Upper lobe of left lung (tissue), 6 donors: Measurements from ENCODE around the gene KRR1. TPM values are rescaled to one million over a fixed set of nuclear protein-coding genes. Genes with fewer than 3 reads are reported as not detected.
"Not testable (repeated sequence)": the region's sequence is repeated elsewhere in the genome, so short reads cannot be mapped to it uniquely, and the experiment has no call there.

Source experiments
- ATAC-seq, 2 donors: fragments of 200-7000 bp; cut with Tn5 transposase; one replicate each; pipeline ENCODE4 v1.9.1; 2022; ENCODE audit warnings: mild to moderate bottlenecking in 2 of 2, moderate library complexity in 2 of 2; ENCODE audit not compliant: low FRiP score in 2 of 2
- DNase-seq, 2 donors: peaks; one replicate each; pipeline ENCODE4 v3.0.0-alpha.2; 2019 to 2020
- H3K27ac ChIP-seq, 4 donors: fragments of 200-600 bp; sonication (generic); one replicate each; pipeline ENCODE4 v1.5.1; 2016 to 2019
- H3K27me3 ChIP-seq, 4 donors: fragments of 200-600 bp; sonication (generic); one replicate each; pipeline ENCODE4 v1.5.1; 2017 to 2019
- H3K36me3 ChIP-seq, 4 donors: fragments of 200-600 bp; sonication (generic); one replicate each; pipeline ENCODE4 v1.5.1; 2016 to 2019
- H3K4me1 ChIP-seq, 4 donors: fragments of 200-600 bp; sonication (generic); one replicate each; pipeline ENCODE4 v1.5.1; 2018 to 2019
- H3K4me3 ChIP-seq, 4 donors: fragments of 200-600 bp; sonication (generic); one replicate each; pipeline ENCODE4 v1.5.1; 2017 to 2019; ENCODE audit warnings: mild to moderate bottlenecking in 2 of 4, moderate library complexity in 1 of 4
- H3K9me3 ChIP-seq, 4 donors: fragments of 200-600 bp; sonication (generic); one replicate each; pipeline ENCODE4 v1.5.1; 2018 to 2019
- EP300 ChIP-seq, 4 donors: sonication (generic); formaldehyde crosslinking; IDR thresholded peaks; one replicate each; pipeline ENCODE4 v1.5.1; 2017; ENCODE audit warnings: antibody characterized with exemption in 4 of 4, control low read depth in 2 of 4
- POLR2A ChIP-seq, 4 donors: fragments of 450-650 bp; IDR thresholded peaks; one replicate each; pipeline ENCODE4 v1.5.1; 2016 to 2017; ENCODE audit warnings: antibody characterized with exemption in 4 of 4, mild to moderate bottlenecking in 2 of 4
- POLR2AphosphoS5 ChIP-seq, 2 donors: sonication (generic); formaldehyde crosslinking; IDR thresholded peaks; one replicate each; pipeline ENCODE4 v1.5.1; 2017; ENCODE audit warnings: antibody characterized with exemption in 2 of 2
- WGBS, 2 donors: methylation state at CpG; one replicate each; pipeline ENCODE4 v1.1.5; 2017 to 2018; 5-methylcytosine and 5-hydroxymethylcytosine counted together
- total RNA-seq, 6 donors: library from RNA; depleted of rRNA in 4 of 6; stranded (reverse); fragments of >200 nt in 4 of 6; gene quantifications; one replicate each; pipeline versions ENCODE4 v1.1.0 to v1.2.1, GENCODE V29; 2016 to 2021
- TF ChIP-seq, protein P1 (sequence below), 6 experiments: fragments of 450-650 bp in 4 of 6; fragments of 200-600 bp in 2 of 6; sonication (generic) in 2 of 6; IDR thresholded peaks; one replicate each; pipeline ENCODE4 v1.5.1; 2016 to 2019; ENCODE audit warnings: antibody characterized with exemption in 6 of 6
- donor health status: DM: no; HTN: no; CAD: no; lungs with moderate emphysema.
- donor health status: DM: no; HTN: yes; CAD: no; lungs with severe emphysema.

KRR1 gene
- total RNA-seq, 6 donors from 2014 or later = 24.5 to 44.6 (median 35.7) TPM

DNA sequence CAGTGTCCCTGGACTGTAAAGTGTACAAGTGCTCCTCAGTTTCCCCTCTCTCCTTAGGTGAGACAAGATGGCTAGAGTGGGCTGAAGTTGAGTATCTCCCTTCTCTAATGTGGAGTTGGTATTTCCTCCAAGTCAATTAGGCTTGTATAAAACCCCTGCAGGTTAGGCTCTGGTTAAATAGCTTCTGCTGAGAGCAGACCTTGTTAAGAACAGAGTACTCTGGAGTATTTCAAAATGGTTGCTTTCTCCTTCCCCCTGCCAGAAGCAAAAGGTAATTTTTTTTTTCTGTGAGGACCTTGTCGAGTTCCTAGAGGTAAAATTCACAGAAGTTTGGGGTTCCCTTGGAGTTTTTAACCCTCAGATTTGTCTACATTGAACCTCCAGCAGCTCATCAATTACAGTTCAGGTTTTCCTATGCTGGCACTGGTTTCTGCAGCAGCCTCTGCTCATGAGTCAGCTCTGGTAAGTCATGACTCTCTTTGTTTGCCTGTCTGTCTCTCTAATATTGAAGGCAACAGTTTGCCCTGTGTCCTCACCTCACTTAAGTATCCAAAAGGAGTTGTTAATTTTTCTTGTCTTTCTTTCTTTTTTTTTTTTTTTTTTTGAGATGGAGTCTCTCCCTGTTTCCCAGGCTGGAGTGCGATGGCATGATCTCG, 58.6 kb downstream of the KRR1 start:
- WGBS, 2 donors = 77 to 82% methylated on average over 3 of the region's 3 CpGs
- TF ChIP-seq EP300 (IDR thresholded peaks at IDR 0.05) (no peak), POLR2A (IDR thresholded peaks at IDR 0.05) (no peak), POLR2AphosphoS5 (IDR thresholded peaks at IDR 0.05) (no peak)
- TF ChIP-seq, protein P1, sequence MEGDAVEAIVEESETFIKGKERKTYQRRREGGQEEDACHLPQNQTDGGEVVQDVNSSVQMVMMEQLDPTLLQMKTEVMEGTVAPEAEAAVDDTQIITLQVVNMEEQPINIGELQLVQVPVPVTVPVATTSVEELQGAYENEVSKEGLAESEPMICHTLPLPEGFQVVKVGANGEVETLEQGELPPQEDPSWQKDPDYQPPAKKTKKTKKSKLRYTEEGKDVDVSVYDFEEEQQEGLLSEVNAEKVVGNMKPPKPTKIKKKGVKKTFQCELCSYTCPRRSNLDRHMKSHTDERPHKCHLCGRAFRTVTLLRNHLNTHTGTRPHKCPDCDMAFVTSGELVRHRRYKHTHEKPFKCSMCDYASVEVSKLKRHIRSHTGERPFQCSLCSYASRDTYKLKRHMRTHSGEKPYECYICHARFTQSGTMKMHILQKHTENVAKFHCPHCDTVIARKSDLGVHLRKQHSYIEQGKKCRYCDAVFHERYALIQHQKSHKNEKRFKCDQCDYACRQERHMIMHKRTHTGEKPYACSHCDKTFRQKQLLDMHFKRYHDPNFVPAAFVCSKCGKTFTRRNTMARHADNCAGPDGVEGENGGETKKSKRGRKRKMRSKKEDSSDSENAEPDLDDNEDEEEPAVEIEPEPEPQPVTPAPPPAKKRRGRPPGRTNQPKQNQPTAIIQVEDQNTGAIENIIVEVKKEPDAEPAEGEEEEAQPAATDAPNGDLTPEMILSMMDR (IDR thresholded peaks at IDR 0.05) = no peak
- Histone ChIP-seq H3K27me3 (no peaks in the 10 kb centered on the region), H3K4me1 (no peaks in the 10 kb centered on the region), H3K9me3 (peaks cover 0 to 3% (median 1%) of the 10 kb centered on the region in 4 donors), H3K4me3 (no peak overlapping the region), H3K36me3 (no peaks in the 10 kb centered on the region), H3K27ac (no peak overlapping the region)
- ATAC-seq = no peak
- no peak for DNase-seq

DNA sequence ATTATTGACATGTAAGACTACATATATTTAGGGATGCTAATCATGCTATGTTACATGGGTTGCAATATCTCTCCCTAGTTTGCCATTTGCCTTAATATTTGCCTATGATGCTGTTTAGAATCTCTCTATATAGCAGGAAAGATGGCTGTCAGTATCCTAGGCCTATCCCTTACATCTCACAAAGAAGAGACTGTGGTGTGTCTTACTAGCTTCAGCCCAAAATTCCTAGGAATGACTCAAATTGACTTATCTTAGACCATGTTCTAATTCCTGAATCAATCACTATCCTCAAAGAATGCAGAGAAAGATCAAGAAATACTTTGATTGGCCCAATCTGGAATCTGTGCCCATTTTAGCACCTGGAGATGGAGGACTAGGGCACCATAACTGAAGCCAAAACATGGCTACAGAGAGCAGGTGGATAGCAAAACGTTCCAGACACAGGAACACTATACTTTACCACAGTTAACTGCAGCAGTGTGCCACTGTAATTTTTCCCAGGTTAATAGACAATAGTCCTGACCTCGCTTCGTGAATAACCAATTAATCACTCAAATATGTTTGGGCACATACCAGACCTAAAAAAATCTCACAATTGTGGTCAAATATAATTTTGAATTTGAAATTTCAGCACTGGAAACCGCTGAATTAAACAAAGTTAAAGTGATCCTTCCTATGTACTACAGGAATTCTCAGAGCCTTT, 63.6 kb downstream of the KRR1 start:
- TF ChIP-seq, protein P1 (IDR thresholded peaks at IDR 0.05) = no peak
- no peak for TF ChIP-seq POLR2A (IDR thresholded peaks at IDR 0.05)
- DNase-seq (no peak), ATAC-seq (no peak)
- Histone ChIP-seq H3K27me3 (no peaks in the 10 kb centered on the region), H3K27ac (no peak overlapping the region), H3K4me1 (no peaks in the 10 kb centered on the region), H3K36me3 (no peaks in the 10 kb centered on the region), H3K9me3 (no peaks in the 10 kb centered on the region), H3K4me3 (no peak overlapping the region)
- WGBS, 2 donors = 75 to 85% methylated on average over 4 of the region's 4 CpGs

DNA sequence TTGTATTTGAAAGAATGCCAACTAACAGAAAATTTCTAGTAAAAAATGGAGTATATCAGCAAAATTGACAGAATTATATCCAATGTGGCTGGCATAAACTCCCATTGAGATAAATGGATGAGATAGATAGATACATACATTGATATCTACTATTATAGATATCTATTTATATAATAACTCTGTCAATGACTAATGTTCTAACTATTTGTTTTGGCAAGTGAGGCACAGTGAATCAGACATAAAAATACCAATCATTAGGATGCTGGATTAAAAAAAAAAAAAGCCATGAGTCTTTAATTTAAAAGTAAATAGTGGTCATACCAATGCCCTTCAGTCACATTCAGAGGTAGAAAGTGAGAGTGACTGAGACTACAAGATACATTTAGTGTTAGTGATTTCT, 64.6 kb downstream of the KRR1 start:
- no peak overlapping the region for H3K4me3 ChIP-seq
- H3K27ac ChIP-seq = no peak overlapping the region
- H3K27me3 ChIP-seq = no peaks in the 10 kb centered on the region
- H3K9me3 ChIP-seq = no peaks in the 10 kb centered on the region
- no peaks in the 10 kb centered on the region for H3K36me3 ChIP-seq
- no peak for TF ChIP-seq POLR2AphosphoS5 (IDR thresholded peaks at IDR 0.05)
- TF ChIP-seq EP300 (IDR thresholded peaks at IDR 0.05) = no peak
- no peak for TF ChIP-seq POLR2A (IDR thresholded peaks at IDR 0.05)
- H3K4me1 ChIP-seq = no peaks in the 10 kb centered on the region
- ATAC-seq (no peak), DNase-seq (no peak)

DNA sequence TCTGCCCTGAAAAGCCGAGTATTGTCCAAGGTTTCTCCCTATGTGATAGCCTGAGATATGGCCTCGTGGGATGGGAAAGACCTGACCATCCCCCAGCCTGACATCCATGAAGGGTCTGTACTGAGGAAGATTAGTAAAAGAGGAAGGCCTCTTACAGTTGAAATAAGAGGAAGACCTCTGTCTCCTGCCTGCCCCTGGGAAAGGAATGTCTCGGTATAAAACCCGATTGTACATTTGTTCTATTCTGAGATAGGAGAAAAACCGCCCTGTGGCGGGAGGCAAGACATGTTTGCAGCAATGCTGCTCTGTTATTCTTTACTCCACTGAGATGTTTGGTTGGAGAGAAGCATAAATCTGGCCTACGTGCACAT, 66.3 kb downstream of the KRR1 start:
- not testable (repeated sequence) for H3K4me1 ChIP-seq, H3K27me3 ChIP-seq, H3K9me3 ChIP-seq, ATAC-seq, H3K36me3 ChIP-seq, H3K27ac ChIP-seq, H3K4me3 ChIP-seq, DNase-seq
- 63 to 83% methylated on average over 7 of the region's 7 CpGs for WGBS, 2 donors

DNA sequence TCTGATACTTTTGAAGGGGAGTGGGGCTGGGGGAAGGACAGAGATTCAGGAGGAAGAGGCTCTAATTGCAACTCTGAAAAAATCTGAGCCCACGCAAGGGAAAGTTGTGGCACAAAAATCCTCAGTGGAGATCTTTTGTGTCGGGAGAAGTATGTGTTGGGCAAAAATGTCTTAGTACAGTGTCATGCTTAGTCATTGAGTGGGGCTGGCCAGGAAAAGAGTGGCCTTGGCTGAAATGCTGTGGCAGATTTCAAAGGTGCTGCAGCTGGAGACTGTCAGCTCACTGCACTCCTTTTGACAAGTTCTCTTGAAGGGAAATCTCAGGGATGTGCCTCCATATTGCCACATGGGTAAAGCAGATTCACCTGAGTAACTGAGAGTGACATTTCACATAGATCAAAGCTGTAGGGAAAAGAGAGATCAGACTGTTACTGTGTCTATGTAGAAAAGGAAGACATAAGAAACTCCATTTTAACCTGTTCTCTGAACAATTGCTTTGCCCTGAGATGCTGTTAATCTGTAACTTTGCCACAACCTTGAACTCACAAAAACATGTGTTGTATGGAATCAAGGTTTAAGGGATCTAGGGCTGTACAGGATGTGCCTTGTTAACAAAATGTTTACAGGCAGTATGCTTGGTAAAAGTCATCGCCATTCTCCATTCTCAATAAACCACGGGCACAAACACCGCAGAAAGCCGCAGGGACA, 66.8 kb downstream of the KRR1 start:
- H3K4me1 ChIP-seq = no peaks in the 10 kb centered on the region
- no peak overlapping the region for H3K4me3 ChIP-seq
- DNase-seq (no peak), ATAC-seq (no peak)
- no peak overlapping the region for H3K27ac ChIP-seq
- H3K9me3 ChIP-seq = no peaks in the 10 kb centered on the region
- H3K36me3 ChIP-seq = no peaks in the 10 kb centered on the region
- WGBS, 2 donors = 82 to 87% methylated on average over 6 of the region's 6 CpGs
- TF ChIP-seq EP300 (IDR thresholded peaks at IDR 0.05) (no peak), POLR2AphosphoS5 (IDR thresholded peaks at IDR 0.05) (no peak), POLR2A (IDR thresholded peaks at IDR 0.05) (no peak)
- TF ChIP-seq, protein P1 (IDR thresholded peaks at IDR 0.05) = no peak
- no peaks in the 10 kb centered on the region for H3K27me3 ChIP-seq
